Stimulated activated CD4-positive, alpha-beta T cell treated with anti-CD3 and anti-CD28 coated beads, Interleukin-4, amount 100 ng/mL, for 1 hour (primary cell): ENCODE data around the gene PSTPIP2.
"Not testable (repeated sequence)": the region's sequence is repeated elsewhere in the genome, so short reads cannot be mapped to it uniquely, and the experiment has no call there.

Experiments
- DNase-seq: peaks from one replicate; pipeline ENCODE4 v3.0.0-alpha.2; 2020

PSTPIP2 gene

DNA sequence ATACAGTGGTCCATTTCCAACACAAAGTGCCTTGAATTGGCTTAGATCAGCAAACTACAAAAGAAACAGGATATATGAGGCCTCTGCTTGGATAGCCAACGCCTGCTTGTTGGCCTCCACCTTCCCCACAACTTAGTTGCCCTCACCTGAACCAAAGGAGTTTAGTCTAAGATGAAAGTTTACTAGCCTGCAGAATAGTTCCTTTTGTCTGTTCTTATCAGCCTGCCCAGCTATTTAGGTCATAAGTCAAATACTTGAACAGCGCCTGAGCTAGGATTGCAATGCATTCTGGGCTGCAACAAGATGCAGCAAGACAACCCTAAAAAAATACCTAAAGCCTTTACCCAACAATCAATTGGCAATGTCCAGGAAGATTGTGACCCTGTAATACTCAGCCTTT lies 91.8 kb downstream of the PSTPIP2 start:
- no peak for DNase-seq

DNA sequence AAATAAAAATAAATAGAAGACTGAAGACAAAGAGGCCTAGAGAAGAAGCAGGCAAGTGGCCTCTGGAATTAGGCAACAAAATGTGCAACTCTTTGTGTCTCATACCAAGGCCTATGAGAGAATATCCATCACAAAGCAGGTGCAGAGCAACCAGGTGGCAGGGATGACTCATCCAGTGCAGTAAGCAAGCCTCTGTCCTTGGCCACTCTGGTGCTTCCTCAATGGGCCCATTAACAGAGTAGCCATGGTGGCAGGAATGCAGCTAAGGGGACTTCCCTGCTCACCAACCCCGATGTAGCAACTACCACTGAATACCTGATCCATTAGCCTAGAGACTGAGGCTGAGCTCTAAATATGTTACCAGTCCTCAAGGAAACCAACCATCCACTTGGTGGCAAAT lies 94.0 kb downstream of the PSTPIP2 start:
- DNase-seq, result no peak

DNA sequence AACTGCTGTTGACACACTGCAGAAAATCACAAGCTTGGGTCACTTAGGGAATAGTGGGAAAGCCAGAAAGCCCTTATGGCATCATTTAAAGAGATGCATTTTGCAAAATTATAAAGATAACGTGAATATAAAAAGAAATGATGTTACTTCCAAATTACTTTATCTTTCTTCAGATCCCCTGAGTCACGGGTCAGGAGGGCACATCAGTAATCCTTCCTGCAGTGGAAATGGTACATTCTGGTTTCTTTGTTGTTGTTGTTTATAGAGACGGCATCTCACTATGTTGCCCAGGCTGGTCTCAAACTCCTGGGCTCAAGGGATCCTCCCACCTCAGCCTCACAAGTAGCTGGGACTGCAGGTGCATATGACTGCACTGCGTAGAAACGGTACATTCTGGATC lies 95.1 kb downstream of the PSTPIP2 start:
- DNase-seq, result no peak

DNA sequence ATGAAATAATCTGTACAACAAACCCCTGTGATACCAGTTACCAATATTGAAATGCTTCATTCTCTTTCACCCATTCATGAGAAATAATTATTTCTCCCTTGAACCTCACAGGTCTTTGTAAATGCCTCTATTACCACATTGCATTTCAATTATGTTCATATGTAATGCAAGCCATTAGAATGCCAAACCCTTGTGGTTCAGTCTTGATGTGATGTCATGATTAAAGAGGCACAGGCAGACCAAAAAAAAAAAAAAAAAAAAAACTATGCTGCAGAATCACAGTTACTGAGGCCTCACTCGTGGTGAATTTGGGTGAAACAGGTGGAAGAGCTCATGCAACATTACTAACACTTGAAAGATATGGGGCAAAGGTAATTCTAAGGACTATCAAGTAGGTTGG lies 95.5 kb downstream of the PSTPIP2 start:
- DNase-seq, result no peak

GRCh38 chr18:45974088-45974536 lies 97.9 kb downstream of the PSTPIP2 start:
- DNase-seq, result peak; percentile 50

- DNase-seq, result peak; percentile 92
These were observed 104.9 kb downstream of the PSTPIP2 start, which contains the start of gene EPG5 for GRCh38 chr18:45967007-45967706. TSS of gene EPG5 (minus strand) at chr18:45967329. CDS start at chr18:45967239, 90 bp downstream.

DNA sequence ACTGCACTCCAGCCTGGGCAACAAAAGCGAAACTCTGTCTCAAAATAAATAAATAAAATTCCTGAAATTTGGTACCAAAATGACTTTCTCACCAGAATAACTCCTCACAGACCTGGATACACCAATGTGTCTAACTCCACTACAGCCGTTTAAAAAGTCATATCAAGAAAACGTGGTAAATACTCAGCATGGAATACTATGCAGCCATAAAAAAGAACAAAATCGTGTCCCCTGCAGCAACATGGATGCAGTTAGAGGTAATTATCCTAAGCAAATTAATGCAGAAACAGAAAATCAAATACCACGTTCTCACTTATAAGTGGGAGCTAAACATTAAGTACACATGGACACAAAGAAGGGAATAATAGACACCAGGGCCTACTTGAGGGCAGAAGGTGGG lies 107.1 kb downstream of the PSTPIP2 start:
- DNase-seq, result not testable (repeated sequence)

GRCh38 chr18:45962866-45963265 lies 109.2 kb downstream of the PSTPIP2 start:
- no peak for DNase-seq

GRCh38 chr18:45962461-45962860 lies 109.6 kb downstream of the PSTPIP2 start:
- no peak for DNase-seq

DNA sequence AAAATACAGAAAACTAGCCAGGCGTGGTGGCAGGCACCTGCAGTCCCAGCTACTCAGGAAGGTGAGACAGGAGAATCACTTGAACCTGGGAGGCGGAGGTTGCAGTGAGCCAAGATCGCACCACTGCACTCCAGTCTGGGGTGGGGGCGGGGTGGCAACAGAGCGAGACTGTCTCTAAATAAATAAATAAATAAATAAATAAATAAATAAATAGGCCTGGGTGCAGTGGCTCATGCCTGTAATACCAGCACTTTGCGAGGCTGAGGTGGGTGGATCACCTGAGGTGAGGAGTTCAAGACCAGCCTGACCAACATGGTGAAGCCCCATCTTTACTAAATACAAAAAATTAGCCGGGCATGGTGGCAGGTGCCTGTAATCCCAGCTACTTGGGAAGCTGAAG lies 112.6 kb downstream of the PSTPIP2 start:
- not testable (repeated sequence) for DNase-seq

DNA sequence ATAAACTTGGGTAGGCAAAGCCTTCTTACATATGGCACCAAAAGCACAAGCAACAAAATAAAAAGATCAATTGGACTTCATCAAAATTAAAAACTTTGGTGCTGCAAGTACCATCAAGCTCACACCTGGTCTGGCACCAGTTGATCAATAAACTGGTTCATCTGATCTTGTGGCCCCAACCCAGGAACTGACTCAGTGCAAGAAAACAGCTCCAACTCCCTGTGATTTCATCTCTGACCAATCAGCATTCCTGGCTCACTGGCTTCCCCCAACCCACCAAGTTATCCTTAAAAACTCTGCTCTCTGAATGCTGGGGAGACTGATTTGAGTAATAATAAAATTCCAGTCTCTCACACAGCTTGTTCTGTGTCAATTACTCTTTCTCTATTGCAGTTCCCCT lies 113.3 kb downstream of the PSTPIP2 start:
- DNase-seq, result no peak

GRCh38 chr18:45958027-45958426 lies 114.0 kb downstream of the PSTPIP2 start:
- DNase-seq, result no peak

GRCh38 chr18:45957100-45957499 lies 115.0 kb downstream of the PSTPIP2 start:
- DNase-seq, result no peak

DNA sequence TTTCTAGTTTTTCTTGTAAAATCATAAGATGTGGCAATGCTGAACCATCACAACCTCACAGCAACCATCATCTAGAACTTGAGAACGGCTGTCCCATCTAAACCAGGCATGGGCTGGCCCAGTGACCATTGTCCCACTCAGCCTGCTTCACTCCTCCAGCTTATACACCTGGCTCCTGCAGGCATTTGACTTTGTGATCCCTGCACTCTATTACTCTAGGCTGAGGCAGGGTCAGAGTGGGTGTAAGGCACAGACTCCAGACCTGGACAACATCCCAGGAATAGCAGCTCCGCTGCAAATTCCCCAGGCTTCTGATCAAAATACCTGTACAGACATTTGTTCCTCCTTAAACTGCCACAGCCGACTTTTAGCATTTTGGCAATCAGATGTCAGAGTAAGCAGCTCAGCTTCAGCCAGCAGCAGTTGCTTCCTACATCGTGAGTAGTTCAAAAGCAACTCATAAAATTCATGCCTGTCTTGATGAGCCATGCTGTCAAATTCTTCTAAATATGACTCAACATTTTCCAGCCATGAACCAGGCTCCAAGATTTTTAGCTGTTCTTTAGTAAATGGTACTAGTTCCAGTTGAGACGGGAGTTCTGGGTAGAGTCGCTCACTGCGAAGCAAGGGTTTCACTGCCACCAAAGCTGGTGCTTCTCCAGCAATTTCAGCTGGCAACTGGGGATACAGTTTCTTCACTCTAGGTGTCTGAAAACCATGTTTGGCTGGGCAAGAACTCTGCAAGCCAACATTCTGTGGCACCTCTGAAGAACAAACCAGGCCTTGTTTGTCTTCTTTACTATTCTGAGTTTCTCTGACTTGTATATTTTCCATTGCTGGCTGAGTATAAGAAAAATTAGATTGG lies 117.8 kb downstream of the PSTPIP2 start:
- DNase-seq, result no peak

DNA sequence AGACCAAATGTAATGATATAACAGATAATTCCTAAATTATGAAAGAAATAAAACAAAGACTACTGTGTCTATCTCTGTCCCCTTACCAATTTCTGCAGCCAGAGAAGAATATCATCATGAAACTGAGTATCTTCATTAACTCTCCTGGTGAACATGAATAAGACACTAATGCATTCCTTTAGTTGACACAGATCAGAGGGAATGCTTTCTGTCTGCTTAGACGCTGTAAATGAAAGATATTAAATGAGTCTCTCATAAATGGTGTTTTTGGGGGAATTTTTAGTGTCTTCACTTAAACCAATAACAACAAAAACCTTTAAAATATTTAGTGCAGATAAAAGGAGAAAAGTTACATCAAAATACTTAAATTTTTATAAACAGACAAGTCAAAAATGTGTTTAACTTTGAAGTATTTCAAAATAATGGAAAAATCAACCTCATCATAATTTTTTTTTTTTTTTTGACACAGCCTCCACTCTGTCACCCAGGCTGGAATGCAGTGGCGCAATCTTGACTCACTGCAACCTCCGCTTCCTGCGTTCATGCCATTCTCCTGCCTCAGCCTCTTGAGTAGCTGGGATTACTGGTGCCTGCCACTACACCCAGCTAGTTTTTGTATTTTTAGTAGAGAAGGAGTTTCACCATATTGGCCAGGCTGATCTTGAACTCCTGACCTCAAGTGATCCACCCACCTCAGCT lies 120.9 kb downstream of the PSTPIP2 start:
- DNase-seq, result no peak

GRCh38 chr18:45945669-45946068 lies 126.4 kb downstream of the PSTPIP2 start:
- no peak for DNase-seq

GRCh38 chr18:45940724-45941123 lies 131.3 kb downstream of the PSTPIP2 start:
- DNase-seq, result no peak

DNA sequence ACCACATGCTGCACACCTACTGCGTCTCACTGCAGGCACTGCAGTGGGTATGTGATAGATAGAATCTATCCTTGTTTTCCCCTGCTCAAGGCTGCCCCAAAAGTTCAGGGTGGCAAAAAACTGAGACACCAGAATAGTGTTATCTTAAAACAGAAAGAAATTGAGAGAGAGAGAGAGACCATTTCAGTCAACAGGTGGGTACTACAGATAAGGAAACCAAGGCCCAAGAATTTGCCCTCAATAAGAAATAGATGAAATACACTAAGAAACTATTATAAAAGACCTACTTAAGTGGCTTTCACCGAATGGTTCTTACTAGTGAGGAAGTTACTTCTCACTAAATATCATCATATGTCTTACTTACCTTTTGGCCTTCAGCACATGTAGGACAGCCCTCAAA lies 132.8 kb downstream of the PSTPIP2 start:
- no peak for DNase-seq

DNA sequence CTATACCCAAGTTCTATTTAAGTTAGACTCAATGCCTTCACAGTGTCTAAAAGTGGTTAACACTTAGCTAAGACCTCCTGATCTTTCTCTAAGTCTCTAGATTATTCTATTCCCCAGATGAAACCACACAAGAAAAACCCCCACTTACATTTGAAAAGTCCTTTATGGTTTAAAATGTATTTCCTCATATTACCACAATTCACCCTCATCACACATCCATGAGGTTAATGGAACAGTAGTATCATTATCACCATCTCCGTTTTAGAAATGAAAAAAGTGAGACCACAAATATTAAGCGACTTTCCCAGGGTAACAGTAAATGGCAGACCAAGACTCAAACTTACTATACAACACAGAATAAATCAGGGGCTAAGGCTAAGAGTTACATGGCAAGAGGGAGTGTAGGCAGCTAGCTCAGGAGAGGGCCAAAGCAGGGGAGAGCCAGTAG lies 133.5 kb downstream of the PSTPIP2 start:
- DNase-seq, result no peak

DNA sequence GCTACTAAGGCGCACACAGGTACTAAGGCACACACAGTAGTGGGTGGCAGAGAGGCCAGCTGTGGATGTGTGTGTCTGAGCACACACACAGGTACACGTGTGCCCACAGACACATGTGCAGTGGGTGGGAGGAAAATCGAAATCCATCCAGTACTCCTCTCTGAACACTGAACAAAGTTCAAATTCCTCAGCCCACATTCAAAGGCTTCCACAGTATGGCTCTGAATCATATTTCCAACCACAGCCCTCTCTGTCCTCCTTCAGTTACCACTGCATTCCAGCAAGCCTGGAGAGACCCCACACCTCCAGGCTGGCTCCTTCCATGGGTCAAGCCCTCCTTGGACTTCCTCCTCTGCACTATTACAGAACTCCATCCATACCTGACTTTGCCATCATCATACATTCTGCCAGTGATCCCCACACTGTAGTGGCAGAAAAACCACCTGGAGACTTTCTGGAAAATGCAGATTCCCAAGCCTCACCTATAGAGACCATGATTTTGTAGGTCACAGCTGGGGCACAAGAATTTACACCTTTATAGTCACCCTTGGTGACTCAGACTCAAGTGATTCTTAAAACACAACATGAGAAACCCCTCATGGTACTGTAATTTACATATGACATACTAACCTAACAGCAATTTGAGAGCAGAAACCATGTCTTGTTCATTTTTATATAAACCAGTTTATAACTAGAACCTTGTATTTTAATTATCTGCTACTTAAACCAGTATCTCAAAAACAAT lies 136.3 kb downstream of the PSTPIP2 start:
- no peak for DNase-seq
